CD14-positive monocyte (primary cell): ENCODE measurements around the gene MRPL49. TPM values are rescaled to one million over a fixed set of nuclear protein-coding genes. Genes with fewer than 3 reads are reported as not detected.

Source experiments
- DNase-seq, 3 donors: peaks; one replicate each; pipeline ENCODE4 v3.0.0-alpha.2; 2011 to 2022
- H2AFZ ChIP-seq: 2 replicates; pipeline ENCODE4 v1.6.0; 2012; ENCODE audit warnings: mild to moderate bottlenecking, low read depth, low read length, inconsistent platforms; ENCODE audit not compliant: insufficient read depth, poor library complexity, severe bottlenecking
- H3K27ac ChIP-seq, 2 donors: 1 replicate in 1 of 2; 2 replicates in 1 of 2; pipeline ENCODE4 v1.5.1; 2012 to 2013; ENCODE audit warnings: low read length in 2 of 2, control low read depth in 1 of 2, inconsistent platforms in 1 of 2, low read depth in 1 of 2, mild to moderate bottlenecking in 1 of 2
- H3K27me3 ChIP-seq, 2 donors: one replicate each; pipeline versions ENCODE4 v1.6.0 to v1.6.1; 2011 to 2013; ENCODE audit warnings: low read length in 2 of 2; ENCODE audit not compliant: control insufficient read depth in 2 of 2, insufficient read depth in 2 of 2
- H3K36me3 ChIP-seq, 2 donors: replicated peaks in 1 of 2; 1 replicate in 1 of 2; 2 replicates in 1 of 2; pipeline versions ENCODE4 v1.5.1 to v1.6.1; 2012 to 2013; ENCODE audit warnings: low read length in 2 of 2, control low read depth in 1 of 2, inconsistent platforms in 1 of 2, mild to moderate bottlenecking in 1 of 2; ENCODE audit not compliant: insufficient read depth in 2 of 2, control insufficient read depth in 1 of 2
- H3K4me1 ChIP-seq, 2 donors: 1 replicate in 1 of 2; 2 replicates in 1 of 2; pipeline versions ENCODE4 v1.5.1 to v1.6.1; 2012 to 2013; ENCODE audit warnings: low read length in 2 of 2, control low read depth in 1 of 2, inconsistent platforms in 1 of 2, mild to moderate bottlenecking in 1 of 2, moderate library complexity in 1 of 2; ENCODE audit not compliant: insufficient read depth in 2 of 2, control insufficient read depth in 1 of 2
- H3K4me2 ChIP-seq: replicated peaks from 2 replicates; pipeline ENCODE3; 2012; ENCODE audit warnings: low read length, moderate library complexity, mild to moderate bottlenecking; ENCODE audit not compliant: poor library complexity, severe bottlenecking; ENCODE audit errors: extremely low read depth
- H3K4me3 ChIP-seq, 3 experiments: fragments of 200-600 bp in 1 of 3; sonication (generic) in 1 of 3; replicated peaks in 1 of 3; 1 replicate in 2 of 3; 2 replicates in 1 of 3; pipeline ENCODE4 v1.5.1; 2011 to 2013; ENCODE audit warnings: low read length in 3 of 3, mild to moderate bottlenecking in 3 of 3, control low read depth in 2 of 3, low read depth in 2 of 3, inconsistent platforms in 1 of 3, moderate library complexity in 1 of 3
- H3K79me2 ChIP-seq: 2 replicates; pipeline ENCODE4 v1.6.0; 2012; ENCODE audit warnings: mild to moderate bottlenecking, control low read depth, inconsistent platforms, low read length, moderate library complexity; ENCODE audit not compliant: insufficient read depth
- H3K9ac ChIP-seq: 2 replicates; pipeline ENCODE4 v1.6.0; 2017; ENCODE audit warnings: low read length, mild to moderate bottlenecking; ENCODE audit not compliant: insufficient read depth, poor library complexity, severe bottlenecking
- H3K9me3 ChIP-seq, 2 donors: replicated peaks in 1 of 2; 1 replicate in 1 of 2; 2 replicates in 1 of 2; pipeline versions ENCODE4 v1.5.1 to v1.6.1; 2012 to 2013; ENCODE audit warnings: low read length in 2 of 2, control low read depth in 1 of 2; ENCODE audit not compliant: control insufficient read depth in 1 of 2, insufficient read depth in 1 of 2
- H4K20me1 ChIP-seq: 2 replicates; pipeline ENCODE4 v1.6.0; 2012; ENCODE audit warnings: mild to moderate bottlenecking, low read length, control low read depth, moderate library complexity; ENCODE audit not compliant: insufficient read depth
- H3K27ac Mint-ChIP-seq, 7 donors: one replicate each; pipeline ENCODE4 v1.8.0; 2020; ENCODE audit warnings: mild to moderate bottlenecking in 7 of 7, mixed read lengths in 7 of 7, moderate library complexity in 6 of 7, inconsistent platforms in 2 of 7
- H3K27me3 Mint-ChIP-seq, 3 donors: one replicate each; pipeline ENCODE4 v1.8.0; 2021 to 2022; ENCODE audit warnings: low read depth in 3 of 3, mild to moderate bottlenecking in 3 of 3, mixed read lengths in 3 of 3, moderate library complexity in 3 of 3, inconsistent platforms in 1 of 3
- H3K36me3 Mint-ChIP-seq, 2 donors: one replicate each; pipeline ENCODE4 v1.8.0; 2020; ENCODE audit warnings: mixed read lengths in 2 of 2, inconsistent platforms in 1 of 2, mild to moderate bottlenecking in 1 of 2
- H3K4me1 Mint-ChIP-seq: one replicate; pipeline ENCODE4 v1.8.0; 2020; ENCODE audit warnings: mild to moderate bottlenecking, mixed read lengths
- H3K4me3 Mint-ChIP-seq, 2 donors: one replicate each; pipeline ENCODE4 v1.8.0; 2020; ENCODE audit warnings: mild to moderate bottlenecking in 2 of 2, mixed read lengths in 2 of 2, moderate library complexity in 1 of 2
- H3K9me3 Mint-ChIP-seq, 7 donors: one replicate each; pipeline ENCODE4 v1.8.0; 2020 to 2022; ENCODE audit warnings: mixed read lengths in 7 of 7, mild to moderate bottlenecking in 6 of 7, moderate library complexity in 6 of 7, inconsistent platforms in 2 of 7
- WGBS: methylation state at CpG from one replicate; pipeline ENCODE4 v1.1.5; 2013; ENCODE audit warnings: missing lambda C conversion rate; ENCODE audit not compliant: insufficient coverage; 5-methylcytosine and 5-hydroxymethylcytosine counted together
- intact Hi-C, 2 donors: fragments of 100-400 bp; cut with micrococcal nuclease; formaldehyde crosslinking; loops; one replicate each; pipeline versions ENCODE4 v1.15.0 to v1.15.1; 2023
- polyA plus RNA-seq, 3 donors: library from polyadenylated mRNA; depleted of rRNA in 1 of 3; unstranded in 2 of 3; stranded (reverse) in 1 of 3; fragments of 300-500 nt in 2 of 3; fragments of >200 nt in 1 of 3; fragmentation: Illumina TruSeq in 2 of 3; gene quantifications; 1 replicate in 2 of 3; 2 replicates in 1 of 3; pipeline ENCODE4 v1.2.3, GENCODE V29; 2012 to 2021
- TF ChIP-seq, protein P1 (sequence below): fragments of 200-600 bp; IDR thresholded peaks from one replicate; pipeline ENCODE4 v1.8.0; 2022; ENCODE audit warnings: antibody characterized with exemption, mild to moderate bottlenecking

MRPL49 gene
- polyA plus RNA-seq, 3 donors = 19.8 to 33.9 (median 32.7) TPM

GRCh38 chr11:65109231-65110198 is 12.6 kb upstream of the MRPL49 start:
- H3K27ac ChIP-seq = no peak overlapping the region

More at GRCh38 chr11:65109231-65110198, 12.6 kb upstream of the MRPL49 start:
- Mint-ChIP-seq H3K9me3 (peaks cover 0 to 3% (median 0%) of the 10 kb centered on the region in 7 donors), H3K4me3 (no peak overlapping the region), H3K36me3 (peaks cover 38 to 43% of the 10 kb centered on the region in 2 donors), H3K27ac (peak overlapping the region in 1 of 7 donors; percentile 41), H3K27me3 (peaks cover 12 to 22% (median 15%) of the 10 kb centered on the region in 3 donors), H3K4me1 (peaks cover 32% of the 10 kb centered on the region)
- peaks cover 21 to 52% of the 10 kb centered on the region in 2 donors for H3K36me3 ChIP-seq
- no peaks in the 10 kb centered on the region for H3K9me3 ChIP-seq
- H3K4me1 ChIP-seq = peaks cover 27 to 32% of the 10 kb centered on the region in 2 donors
- H3K27me3 ChIP-seq = peaks cover 0 to 15% of the 10 kb centered on the region in 2 donors
- DNase-seq = peak in 1 of 3 donors; percentile 11
- TF ChIP-seq, protein P1, sequence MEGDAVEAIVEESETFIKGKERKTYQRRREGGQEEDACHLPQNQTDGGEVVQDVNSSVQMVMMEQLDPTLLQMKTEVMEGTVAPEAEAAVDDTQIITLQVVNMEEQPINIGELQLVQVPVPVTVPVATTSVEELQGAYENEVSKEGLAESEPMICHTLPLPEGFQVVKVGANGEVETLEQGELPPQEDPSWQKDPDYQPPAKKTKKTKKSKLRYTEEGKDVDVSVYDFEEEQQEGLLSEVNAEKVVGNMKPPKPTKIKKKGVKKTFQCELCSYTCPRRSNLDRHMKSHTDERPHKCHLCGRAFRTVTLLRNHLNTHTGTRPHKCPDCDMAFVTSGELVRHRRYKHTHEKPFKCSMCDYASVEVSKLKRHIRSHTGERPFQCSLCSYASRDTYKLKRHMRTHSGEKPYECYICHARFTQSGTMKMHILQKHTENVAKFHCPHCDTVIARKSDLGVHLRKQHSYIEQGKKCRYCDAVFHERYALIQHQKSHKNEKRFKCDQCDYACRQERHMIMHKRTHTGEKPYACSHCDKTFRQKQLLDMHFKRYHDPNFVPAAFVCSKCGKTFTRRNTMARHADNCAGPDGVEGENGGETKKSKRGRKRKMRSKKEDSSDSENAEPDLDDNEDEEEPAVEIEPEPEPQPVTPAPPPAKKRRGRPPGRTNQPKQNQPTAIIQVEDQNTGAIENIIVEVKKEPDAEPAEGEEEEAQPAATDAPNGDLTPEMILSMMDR = no peak
- H3K4me3 ChIP-seq = no peak overlapping the region
- 94% methylated on average over 35 of the region's 36 CpGs for WGBS
- no peaks in the 10 kb centered on the region for H3K79me2 ChIP-seq
- no peak overlapping the region for H2AFZ ChIP-seq
- intact Hi-C loops = loop anchor here in 1 of 2 donors (5.0 kb wide), 2 partner anchors 73 to 97 kb away; partner anchors contain the start of genes ARL2 and CAPN1
- H3K9ac ChIP-seq = no peak overlapping the region
- peaks cover 18% of the 10 kb centered on the region for H4K20me1 ChIP-seq
- no peak overlapping the region for H3K4me2 ChIP-seq
